ENCODE results near the gene FGR. TPM values are rescaled to one million over a fixed set of nuclear protein-coding genes. Genes with fewer than 3 reads are reported as not detected.

FGR gene
- total and polyA plus RNA-seq, 2 of the 13 experiments (the other 11 are each of a cell fraction or from before 2014, with no cell fraction given), result not detected

- TF ChIP-seq ZBTB26 (CRISPR knock-in tag; IDR thresholded peaks at IDR 0.05; ENCODE audit: borderline replicate concordance), result no peak
- 0 out of 2 replicates have a peak, but pooled peaks have one; percentile 13 for TF ChIP-seq NR2C2 (CRISPR knock-in tag; IDR thresholded peaks at IDR 0.05; ENCODE audit: borderline replicate concordance)
- TF ChIP-seq PHF21A (CRISPR knock-in tag; IDR thresholded peaks at IDR 0.05), result no peak
- no peak for TF ChIP-seq CHCHD3 (CRISPR knock-in tag; IDR thresholded peaks at IDR 0.05)
- TF ChIP-seq ZMYM3 (CRISPR knock-in tag; IDR thresholded peaks at IDR 0.05), result no peak
- no peak for TF ChIP-seq ZNF460 (CRISPR knock-in tag; IDR thresholded peaks at IDR 0.05; ENCODE audit: borderline replicate concordance)
- TF ChIP-seq KIAA2018 (CRISPR knock-in tag; IDR thresholded peaks at IDR 0.05; ENCODE audit: borderline replicate concordance), result no peak
- no peak for TF ChIP-seq ZNF746 (CRISPR knock-in tag; IDR thresholded peaks at IDR 0.05)
- no peak for TF ChIP-seq CERS6 (CRISPR knock-in tag; IDR thresholded peaks at IDR 0.05)
- TF ChIP-seq ZNF619 (CRISPR knock-in tag; IDR thresholded peaks at IDR 0.05), result no peak
- TF ChIP-seq JARID2 (CRISPR knock-in tag; IDR thresholded peaks at IDR 0.05; ENCODE audit: insufficient replicate concordance), result no peak
- peak; percentile 19; the same call in 1 of the 2 replicates for TF ChIP-seq IKZF5 (CRISPR knock-in tag; IDR thresholded peaks at IDR 0.05)
- no peak for TF ChIP-seq RBFOX2 (IDR thresholded peaks at IDR 0.05; ENCODE audit: low read depth, low read length)
- no peak for TF ChIP-seq ZNF280B (CRISPR knock-in tag; IDR thresholded peaks at IDR 0.05; ENCODE audit: borderline replicate concordance)
- TF ChIP-seq ZNF292 (CRISPR knock-in tag; IDR thresholded peaks at IDR 0.05; ENCODE audit: borderline replicate concordance, low read depth), result 0 out of 2 replicates have a peak, but pooled peaks have one; percentile 14
Measured at GRCh38 chr1:27572019-27572678, 62.8 kb downstream of the FGR start (continued).
